Midbrain (tissue), 1 donor: Measurements from ENCODE around the gene ULK4.
"Not testable (repeated sequence)": the region's sequence is repeated elsewhere in the genome, so short reads cannot be mapped to it uniquely, and the experiment has no call there.

Experiments
- DNase-seq: peaks from one replicate; lab custom pipeline; 2025; lab: John Stamatoyannopoulos, UW

The ULK4 gene

GRCh38 chr3:41961751-41962679 lies at the start of gene ULK4:
Gene ULK4, minus strand, starts transcription at chr3:41962103. Its CDS starts 7,344 bp downstream, at chr3:41954759.
- DNase-seq = peak; percentile 99

GRCh38 chr3:42010530-42010929 lies 48.6 kb upstream of the ULK4 start:
- no peak for DNase-seq

- no peak for DNase-seq
Observed at GRCh38 chr3:42009456-42009855, 47.6 kb upstream of the ULK4 start.

- DNase-seq = no peak
Observed at GRCh38 chr3:42007785-42008184, 45.9 kb upstream of the ULK4 start.

GRCh38 chr3:42005401-42005800 lies 43.5 kb upstream of the ULK4 start:
- no peak for DNase-seq

- DNase-seq = no peak
Observed at GRCh38 chr3:42002790-42003189, 40.9 kb upstream of the ULK4 start.

- no peak for DNase-seq
Observed at GRCh38 chr3:42001777-42002176, 39.9 kb upstream of the ULK4 start.

- no peak for DNase-seq
Observed at GRCh38 chr3:41999909-42000308, 38.0 kb upstream of the ULK4 start.

GRCh38 chr3:41997702-41998550 lies 36.0 kb upstream of the ULK4 start:
- DNase-seq = peak; percentile 12

GRCh38 chr3:41991437-41991836 lies 29.5 kb upstream of the ULK4 start:
- no peak for DNase-seq

GRCh38 chr3:41989518-41989917 lies 27.6 kb upstream of the ULK4 start:
- no peak for DNase-seq

- no peak for DNase-seq
Observed at GRCh38 chr3:41987627-41988026, 25.7 kb upstream of the ULK4 start.

GRCh38 chr3:41986561-41986960 lies 24.7 kb upstream of the ULK4 start:
- no peak for DNase-seq

- DNase-seq = no peak
Observed at GRCh38 chr3:41985018-41985417, 23.1 kb upstream of the ULK4 start.

- not testable (repeated sequence) for DNase-seq
Observed at GRCh38 chr3:41983091-41983490, 21.2 kb upstream of the ULK4 start.

- DNase-seq = not testable (repeated sequence)
Observed at GRCh38 chr3:41977401-41977800, 15.5 kb upstream of the ULK4 start.

- no peak for DNase-seq
Observed at GRCh38 chr3:41975416-41976103, 13.7 kb upstream of the ULK4 start.

- no peak for DNase-seq
Observed at GRCh38 chr3:41974223-41974622, 12.3 kb upstream of the ULK4 start.

- no peak for DNase-seq
Observed at GRCh38 chr3:41972802-41973201, 10.9 kb upstream of the ULK4 start.

- DNase-seq = no peak
Observed at GRCh38 chr3:41966206-41966605, 4.3 kb upstream of the ULK4 start.

- no peak for DNase-seq
Observed at GRCh38 chr3:41963823-41964222, 1.9 kb upstream of the ULK4 start.
